Femur (tissue), 1 donor: Measurements from ENCODE around the gene SLC16A9.
A peak's percentile ranks its signal among the peaks of the same experiment; 100 is the strongest.

Experiments used
- DNase-seq: peaks from one replicate; pipeline ENCODE4 v3.0.0-alpha.2; 2017

Gene SLC16A9

GRCh38 chr10:59713196-59713821 lies 3.7 kb upstream of the SLC16A9 start:
- no peak for DNase-seq

- DNase-seq: no peak
Observed at GRCh38 chr10:59711871-59712494, 2.3 kb upstream of the SLC16A9 start.

- peak; percentile 29 for DNase-seq
Observed at GRCh38 chr10:59708816-59709394, 745 bp downstream of the SLC16A9 start.

- no peak for DNase-seq
Observed at GRCh38 chr10:59706851-59707797, 2.5 kb downstream of the SLC16A9 start.

- no peak for DNase-seq
Observed at GRCh38 chr10:59705931-59706330, 3.7 kb downstream of the SLC16A9 start.

- no peak for DNase-seq
Observed at GRCh38 chr10:59704630-59705029, 5.0 kb downstream of the SLC16A9 start.

- DNase-seq: no peak
Observed at GRCh38 chr10:59702347-59702746, 7.3 kb downstream of the SLC16A9 start.

- no peak for DNase-seq
Observed at GRCh38 chr10:59700709-59701108, 8.9 kb downstream of the SLC16A9 start.

- DNase-seq: no peak
Observed at GRCh38 chr10:59698326-59698725, 11.3 kb downstream of the SLC16A9 start.

- DNase-seq: no peak
Observed at GRCh38 chr10:59695637-59696036, 14.0 kb downstream of the SLC16A9 start.

GRCh38 chr10:59694936-59695335 lies 14.7 kb downstream of the SLC16A9 start:
- no peak for DNase-seq

- DNase-seq: no peak
Observed at GRCh38 chr10:59692113-59692512, 17.5 kb downstream of the SLC16A9 start.

- DNase-seq: no peak
Observed at GRCh38 chr10:59688921-59689351, 20.7 kb downstream of the SLC16A9 start.

- no peak for DNase-seq
Observed at GRCh38 chr10:59687657-59688056, 22.0 kb downstream of the SLC16A9 start.

- no peak for DNase-seq
Observed at GRCh38 chr10:59684006-59684405, 25.6 kb downstream of the SLC16A9 start.

- DNase-seq: no peak
Observed at GRCh38 chr10:59682986-59683937, 26.4 kb downstream of the SLC16A9 start.

- DNase-seq: no peak
Observed at GRCh38 chr10:59680199-59680598, 29.5 kb downstream of the SLC16A9 start.

GRCh38 chr10:59678884-59679301 lies 30.8 kb downstream of the SLC16A9 start:
- DNase-seq: no peak

- no peak for DNase-seq
Observed at GRCh38 chr10:59677253-59677831, 32.3 kb downstream of the SLC16A9 start.

- DNase-seq: no peak
Observed at GRCh38 chr10:59675812-59676211, 33.8 kb downstream of the SLC16A9 start.

GRCh38 chr10:59674215-59674836 lies 35.3 kb downstream of the SLC16A9 start:
- no peak for DNase-seq
